GM06990 (cell line): ENCODE results near the gene GABRG3.
"Not testable (repeated sequence)": the region's sequence is repeated elsewhere in the genome, so short reads cannot be mapped to it uniquely, and the experiment has no call there.

Experiments used
- DNase-seq: peaks from one replicate; pipeline ENCODE4 v3.0.0-alpha.2; 2011; ENCODE audit not compliant: insufficient read length; ENCODE audit errors: extremely low read depth
- H3K27me3 ChIP-seq: replicated peaks from 2 replicates; pipeline ENCODE4 v1.6.0; 2011; ENCODE audit warnings: low read length; ENCODE audit not compliant: control insufficient read depth, insufficient read depth
- H3K36me3 ChIP-seq: 2 replicates; pipeline ENCODE4 v1.5.1; 2011; ENCODE audit warnings: low read length; ENCODE audit not compliant: control insufficient read depth, insufficient read depth
- H3K4me3 ChIP-seq: replicated peaks from 2 replicates; pipeline ENCODE4 v1.5.1; 2011; ENCODE audit warnings: low read depth, mild to moderate bottlenecking, control low read depth, low read length
- CTCF ChIP-seq: IDR thresholded peaks from 2 replicates; pipeline ENCODE4 v1.5.1; 2011; ENCODE audit warnings: low read length, control low read depth, mild to moderate bottlenecking, inconsistent platforms; ENCODE audit not compliant: insufficient read depth, poor library complexity, severe bottlenecking

The GABRG3 gene

GRCh38 chr15:27365456-27365855, 394.5 kb downstream of the GABRG3 start:
- DNase-seq, result no peak
- no peaks in the 10 kb centered on the region for H3K27me3 ChIP-seq
- no peaks in the 10 kb centered on the region for H3K36me3 ChIP-seq
- H3K4me3 ChIP-seq, result no peak overlapping the region
- TF ChIP-seq CTCF, result no peak

- not testable (repeated sequence) for H3K36me3 ChIP-seq, H3K27me3 ChIP-seq, H3K4me3 ChIP-seq, DNase-seq
Measured at GRCh38 chr15:27377391-27377790, 406.4 kb downstream of the GABRG3 start.

GRCh38 chr15:27382361-27383025, 411.5 kb downstream of the GABRG3 start:
- no peaks in the 10 kb centered on the region for H3K27me3 ChIP-seq
- H3K36me3 ChIP-seq, result no peaks in the 10 kb centered on the region
- DNase-seq, result no peak
- TF ChIP-seq CTCF, result no peak
- H3K4me3 ChIP-seq, result no peak overlapping the region

- no peak for TF ChIP-seq CTCF
- no peak for DNase-seq
Measured at GRCh38 chr15:27383726-27384125, 412.7 kb downstream of the GABRG3 start.

DNA sequence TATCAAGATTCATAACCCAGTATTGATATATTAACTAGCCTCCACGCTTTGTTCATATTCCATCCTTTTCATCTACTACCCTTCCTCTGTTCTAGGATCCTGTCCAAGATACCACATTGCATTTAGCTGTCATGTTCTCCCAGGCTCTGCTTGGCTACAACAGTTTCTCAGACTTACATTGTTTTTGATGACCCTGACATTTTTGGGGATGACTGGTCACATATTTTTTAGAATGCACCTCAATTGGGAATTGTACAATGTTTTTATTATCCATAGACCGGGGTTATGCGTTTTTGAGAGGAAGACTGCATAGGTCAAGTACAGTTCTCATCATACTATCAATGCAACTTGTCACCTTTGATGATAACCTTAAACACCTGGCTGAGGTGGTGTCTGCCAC, 421.2 kb downstream of the GABRG3 start:
- Histone ChIP-seq H3K27me3 (no peaks in the 10 kb centered on the region), H3K36me3 (no peaks in the 10 kb centered on the region), H3K4me3 (no peak overlapping the region)
- TF ChIP-seq CTCF, result no peak
- DNase-seq, result no peak

More at GRCh38 chr15:27383726-27384125, 412.7 kb downstream of the GABRG3 start:
- H3K36me3 ChIP-seq, result no peaks in the 10 kb centered on the region
- no peaks in the 10 kb centered on the region for H3K27me3 ChIP-seq
- no peak overlapping the region for H3K4me3 ChIP-seq

GRCh38 chr15:27396521-27396920, 425.5 kb downstream of the GABRG3 start:
- no peaks in the 10 kb centered on the region for H3K27me3 ChIP-seq
- H3K36me3 ChIP-seq, result no peaks in the 10 kb centered on the region
- H3K4me3 ChIP-seq, result no peak overlapping the region
- TF ChIP-seq CTCF, result no peak
- no peak for DNase-seq
